GM23248 (cell line): ENCODE data around the gene PSAP. TPM values are rescaled to one million over a fixed set of nuclear protein-coding genes. Genes with fewer than 3 reads are reported as not detected.

Experiments used
- DNase-seq: peaks from one replicate; pipeline ENCODE4 v3.0.0-alpha.2; 2015
- H2AFZ ChIP-seq: fragments of 200-600 bp; sonication (generic); 2 replicates; pipeline ENCODE4 v1.6.1; 2016; ENCODE audit warnings: antibody characterized with exemption
- H3F3A ChIP-seq: fragments of 200-600 bp; sonication (generic); 2 replicates; pipeline ENCODE4 v1.6.1; 2016; ENCODE audit warnings: mild to moderate bottlenecking, antibody characterized with exemption, mixed run types; ENCODE audit not compliant: insufficient read depth
- H3K27ac ChIP-seq: fragments of 200-600 bp; sonication (generic); 2 replicates; pipeline ENCODE4 v1.5.1; 2016; ENCODE audit warnings: mild to moderate bottlenecking
- H3K27me3 ChIP-seq: fragments of 200-600 bp; sonication (generic); replicated peaks from 2 replicates; pipeline ENCODE4 v1.6.1; 2016; ENCODE audit warnings: mild to moderate bottlenecking; ENCODE audit not compliant: insufficient read depth
- H3K36me3 ChIP-seq: fragments of 200-600 bp; sonication (generic); 2 replicates; pipeline ENCODE4 v1.6.1; 2016; ENCODE audit warnings: low read depth, mild to moderate bottlenecking
- H3K4me1 ChIP-seq: fragments of 200-600 bp; sonication (generic); 2 replicates; pipeline ENCODE4 v1.6.1; 2016; ENCODE audit warnings: mild to moderate bottlenecking; ENCODE audit not compliant: insufficient read depth
- H3K4me2 ChIP-seq: fragments of 200-600 bp; sonication (generic); one replicate; pipeline ENCODE4 v1.6.1; 2016; ENCODE audit warnings: mild to moderate bottlenecking; ENCODE audit not compliant: unreplicated experiment
- H3K4me3 ChIP-seq: fragments of 200-600 bp; sonication (generic); 2 replicates; pipeline ENCODE4 v1.5.1; 2016; ENCODE audit warnings: mild to moderate bottlenecking
- H3K79me2 ChIP-seq: fragments of 200-600 bp; sonication (generic); 2 replicates; pipeline ENCODE4 v1.6.1; 2016; ENCODE audit warnings: mild to moderate bottlenecking; ENCODE audit not compliant: insufficient read depth
- H3K9ac ChIP-seq: fragments of 200-600 bp; sonication (generic); 2 replicates; pipeline ENCODE4 v1.6.1; 2016; ENCODE audit warnings: mild to moderate bottlenecking
- H3K9me2 ChIP-seq: fragments of 200-600 bp; sonication (generic); 2 replicates; pipeline ENCODE4 v1.6.1; 2016; ENCODE audit warnings: mixed run types, mild to moderate bottlenecking, moderate library complexity; ENCODE audit not compliant: insufficient read depth
- H3K9me3 ChIP-seq: fragments of 200-600 bp; sonication (generic); one replicate; pipeline ENCODE4 v1.6.1; 2017; ENCODE audit warnings: low read depth
- H4K20me1 ChIP-seq: fragments of 200-600 bp; sonication (generic); 2 replicates; pipeline ENCODE4 v1.6.0; 2016; ENCODE audit not compliant: insufficient read depth
- EZH2 ChIP-seq: fragments of 200-600 bp; sonication (generic); IDR thresholded peaks from 2 replicates; pipeline ENCODE4 v1.6.1; 2018; ENCODE audit warnings: antibody characterized with exemption, mild to moderate bottlenecking; ENCODE audit not compliant: insufficient read depth, poor library complexity, severe bottlenecking
- EZH2phosphoT487 ChIP-seq: fragments of 200-600 bp; sonication (generic); IDR thresholded peaks from 2 replicates; pipeline ENCODE4 v1.6.1; 2018; ENCODE audit warnings: antibody characterized with exemption, moderate library complexity, mild to moderate bottlenecking, low read depth; ENCODE audit not compliant: insufficient read depth
- WGBS, 2 experiments: methylation state at CpG; one replicate each; pipeline ENCODE4 v1.1.6; 2015 to 2017; ENCODE audit warnings: low lambda C conversion rate in 2 of 2, low coverage in 1 of 2; ENCODE audit errors: missing lambda C conversion rate in 2 of 2; 5-methylcytosine and 5-hydroxymethylcytosine counted together
- in situ Hi-C: fragments of 300-500 bp; cut with MboI; formaldehyde crosslinking; loops from 2 replicates; pipeline ENCODE4 v1.15.0; 2020
- polyA plus RNA-seq: library from polyadenylated mRNA; unstranded; fragments of >200 nt; fragmentation: Nextera tagmentation; extraction: Ambion mirVana; gene quantifications from 2 replicates; pipeline ENCODE4 v1.2.1, GENCODE V29; 2016
- total RNA-seq: library from RNA; depleted of rRNA; stranded (reverse); fragments of >200 nt; shearing (Covaris generic); gene quantifications from 2 replicates; pipeline ENCODE4 v1.2.3, GENCODE V29; 2014

The PSAP gene
- total and polyA plus RNA-seq, 2 experiments from 2014 or later: 715 to 1,142 TPM

- no peaks in the 10 kb centered on the region for H3K9me3 ChIP-seq
- no peak overlapping the region for H3K4me3 ChIP-seq
- H3K9me2 ChIP-seq: no peaks in the 10 kb centered on the region
- in situ Hi-C loops: loop anchor here (10.0 kb wide), 1 partner anchor 487 kb away; no protein-coding TSS in a partner anchor
- H4K20me1 ChIP-seq: no peaks in the 10 kb centered on the region
- H3K27ac ChIP-seq: no peak overlapping the region
- TF ChIP-seq EZH2phosphoT487 (no peak), EZH2 (no peak)
- H3K4me1 ChIP-seq: no peaks in the 10 kb centered on the region
- peaks cover 13% of the 10 kb centered on the region; the same call in 1 of the 2 replicates for H3K36me3 ChIP-seq
- H3K4me2 ChIP-seq: no peak overlapping the region
- no peaks in the 10 kb centered on the region for H3F3A ChIP-seq
- no peaks in the 10 kb centered on the region for H3K27me3 ChIP-seq
- H2AFZ ChIP-seq: no peak overlapping the region
- no peak overlapping the region for H3K9ac ChIP-seq
- 47 to 50% methylated on average over 22 of the region's 22 CpGs for WGBS, 2 experiments
- no peaks in the 10 kb centered on the region for H3K79me2 ChIP-seq
- DNase-seq: peak; percentile 70
Observed at GRCh38 chr10:71812016-71812912, 38.8 kb downstream of the PSAP start.

GRCh38 chr10:71811351-71811750 lies 39.7 kb downstream of the PSAP start:
- Histone ChIP-seq H3K79me2 (no peaks in the 10 kb centered on the region), H2AFZ (no peak overlapping the region), H3K4me3 (no peak overlapping the region), H3K4me2 (no peak overlapping the region), H4K20me1 (no peaks in the 10 kb centered on the region), H3K9me3 (no peaks in the 10 kb centered on the region), H3K4me1 (no peaks in the 10 kb centered on the region), H3K27ac (no peak overlapping the region), H3F3A (no peaks in the 10 kb centered on the region), H3K9me2 (no peaks in the 10 kb centered on the region), H3K36me3 (peaks cover 8% of the 10 kb centered on the region; the same call in 1 of the 2 replicates), H3K27me3 (no peaks in the 10 kb centered on the region), H3K9ac (no peak overlapping the region)
- DNase-seq: no peak
- 74 to 77% methylated on average over 18 to 19 of the region's 19 CpGs for WGBS, 2 experiments
- TF ChIP-seq EZH2 (no peak), EZH2phosphoT487 (no peak)
- in situ Hi-C loops: loop anchor here (10.0 kb wide), 1 partner anchor 487 kb away; no protein-coding TSS in a partner anchor

GRCh38 chr10:71810048-71810750 lies 40.9 kb downstream of the PSAP start:
- no peaks in the 10 kb centered on the region for H3F3A ChIP-seq
- H3K9ac ChIP-seq: no peak overlapping the region
- no peaks in the 10 kb centered on the region for H3K4me1 ChIP-seq
- H3K27ac ChIP-seq: no peak overlapping the region
- no peaks in the 10 kb centered on the region for H3K9me2 ChIP-seq
- H2AFZ ChIP-seq: no peak overlapping the region
- H3K27me3 ChIP-seq: no peaks in the 10 kb centered on the region
- H3K79me2 ChIP-seq: no peaks in the 10 kb centered on the region
- H4K20me1 ChIP-seq: no peaks in the 10 kb centered on the region
- no peak for DNase-seq
- H3K9me3 ChIP-seq: no peaks in the 10 kb centered on the region
- H3K4me3 ChIP-seq: no peak overlapping the region
- in situ Hi-C loops: loop anchor here (10.0 kb wide), 1 partner anchor 485 kb away; no protein-coding TSS in a partner anchor
- TF ChIP-seq EZH2phosphoT487 (no peak), EZH2 (no peak)
- no peaks in the 10 kb centered on the region for H3K36me3 ChIP-seq
- WGBS, 2 experiments: 90 to 92% methylated on average over 13 of the region's 13 CpGs
- no peak overlapping the region for H3K4me2 ChIP-seq

- no peaks in the 10 kb centered on the region for H3K36me3 ChIP-seq
- H3K4me3 ChIP-seq: no peak overlapping the region
- TF ChIP-seq EZH2: no peak
- H3K27me3 ChIP-seq: no peaks in the 10 kb centered on the region; the same call in 1 of the 2 replicates
- WGBS, 2 experiments: 84 to 86% methylated on average over 25 of the region's 25 CpGs
- H4K20me1 ChIP-seq: no peaks in the 10 kb centered on the region
- no peak overlapping the region for H3K27ac ChIP-seq
- DNase-seq: no peak
- H3K4me2 ChIP-seq: no peak overlapping the region
- H3K9me2 ChIP-seq: no peaks in the 10 kb centered on the region
- no peak overlapping the region for H2AFZ ChIP-seq
- no peaks in the 10 kb centered on the region for H3K79me2 ChIP-seq
- in situ Hi-C loops: loop anchor here (10.0 kb wide), 1 partner anchor 485 kb away; no protein-coding TSS in a partner anchor
- no peaks in the 10 kb centered on the region for H3K4me1 ChIP-seq
- H3F3A ChIP-seq: no peaks in the 10 kb centered on the region
- no peaks in the 10 kb centered on the region for H3K9me3 ChIP-seq
- H3K9ac ChIP-seq: no peak overlapping the region
Observed at GRCh38 chr10:71809628-71810027, 41.4 kb downstream of the PSAP start.
